SK-N-SH treated with all-trans-retinoic acid at 6 μM for 48 hours (cell line): ENCODE data around the gene AGBL1.

Source experiments
- ARNTL ChIP-seq: fragments of 450-650 bp; formaldehyde crosslinking; IDR thresholded peaks from 2 replicates; pipeline ENCODE4 v1.5.0; 2020; ENCODE audit warnings: low read depth, mild to moderate bottlenecking, moderate library complexity, borderline replicate concordance
- CSDC2 ChIP-seq: fragments of 250-450 bp; sonication (Bioruptor Pico); IDR thresholded peaks from 2 replicates; pipeline ENCODE4 v1.5.0; 2020; ENCODE audit warnings: mild to moderate bottlenecking, moderate library complexity
- ESRRG ChIP-seq: fragments of 250-450 bp; sonication (Bioruptor Pico); IDR thresholded peaks from 2 replicates; pipeline ENCODE4 v1.6.1; 2021; ENCODE audit warnings: mild to moderate bottlenecking
- GLIS3 ChIP-seq: fragments of 250-450 bp; sonication (Bioruptor Pico); IDR thresholded peaks from 2 replicates; pipeline ENCODE4 v1.5.0; 2020; ENCODE audit warnings: mild to moderate bottlenecking, moderate library complexity
- ISL1 ChIP-seq: fragments of 250-450 bp; sonication (Bioruptor Pico); IDR thresholded peaks from 2 replicates; pipeline ENCODE4 v2.1.2; 2022; ENCODE audit warnings: mild to moderate bottlenecking, moderate library complexity
- RARB ChIP-seq: fragments of 250-450 bp; sonication (Bioruptor Pico); IDR thresholded peaks from 2 replicates; pipeline ENCODE4 v1.8.0; 2021; ENCODE audit warnings: mild to moderate bottlenecking, moderate library complexity
- TCF4 ChIP-seq: fragments of 250-450 bp; sonication (Bioruptor Pico); IDR thresholded peaks from 2 replicates; pipeline ENCODE4 v1.8.0; 2021; ENCODE audit warnings: mild to moderate bottlenecking, moderate library complexity, borderline replicate concordance
- TOX ChIP-seq: fragments of 250-450 bp; sonication (Bioruptor Pico); IDR thresholded peaks from 2 replicates; pipeline ENCODE4 v1.8.0; 2021; ENCODE audit warnings: mild to moderate bottlenecking, moderate library complexity, borderline replicate concordance
- ZFP3 ChIP-seq: fragments of 250-450 bp; sonication (Bioruptor Pico); IDR thresholded peaks from 2 replicates; pipeline ENCODE4 v1.5.0; 2020; ENCODE audit warnings: mild to moderate bottlenecking, moderate library complexity
- ZFP30 ChIP-seq: fragments of 450-650 bp; formaldehyde crosslinking; IDR thresholded peaks from 2 replicates; pipeline ENCODE4 v1.5.0; 2022; ENCODE audit warnings: mild to moderate bottlenecking, moderate library complexity
- ZNF8 ChIP-seq: fragments of 450-650 bp; formaldehyde crosslinking; IDR thresholded peaks from 2 replicates; pipeline ENCODE4 v1.5.0; 2020; ENCODE audit warnings: mild to moderate bottlenecking, moderate library complexity
- TF ChIP-seq, protein P1 (sequence below): fragments of 250-450 bp; sonication (Bioruptor Pico); IDR thresholded peaks from 2 replicates; pipeline ENCODE4 v1.5.1; 2020; ENCODE audit warnings: low read depth, mild to moderate bottlenecking, moderate library complexity
- TF ChIP-seq, protein P2 (sequence below): fragments of 250-450 bp; sonication (Bioruptor Pico); IDR thresholded peaks from 2 replicates; pipeline ENCODE4 v1.5.0; 2020; ENCODE audit warnings: mild to moderate bottlenecking, moderate library complexity
- TF ChIP-seq, protein P3 (sequence below): fragments of 250-450 bp; sonication (Bioruptor Pico); IDR thresholded peaks from 2 replicates; pipeline ENCODE4 v1.5.1; 2021; ENCODE audit warnings: mild to moderate bottlenecking, moderate library complexity

DNA sequence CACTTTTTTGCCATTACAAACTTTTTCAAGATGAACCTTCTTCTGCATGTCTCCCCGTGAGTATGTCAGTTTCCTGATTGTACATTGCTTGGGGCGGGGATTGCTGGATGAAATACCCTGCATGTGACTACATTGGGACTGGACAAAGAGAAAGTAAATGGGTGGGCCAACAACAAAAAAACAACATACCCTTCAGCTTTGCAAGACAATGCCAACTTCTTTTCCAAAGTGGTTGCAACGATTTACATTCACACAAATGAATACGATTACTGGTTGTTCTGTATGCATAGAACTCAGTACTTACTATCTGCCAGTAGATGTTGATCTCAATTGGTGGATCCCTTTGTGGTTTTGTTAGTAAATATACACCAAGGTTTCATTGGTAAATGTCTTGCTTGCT is 908.4 kb downstream of the AGBL1 start:
- TF ChIP-seq CSDC2 (CRISPR knock-in tag) (no peak), RARB (CRISPR knock-in tag) (no peak), ZFP3 (CRISPR knock-in tag) (no peak), ZFP30 (CRISPR knock-in tag) (no peak), ZNF8 (CRISPR knock-in tag) (no peak), TCF4 (no peak), TOX (CRISPR knock-in tag) (no peak), ESRRG (CRISPR knock-in tag) (no peak), ARNTL (CRISPR knock-in tag) (no peak), ISL1 (CRISPR knock-in tag) (no peak), GLIS3 (no peak)
- TF ChIP-seq, protein P1, sequence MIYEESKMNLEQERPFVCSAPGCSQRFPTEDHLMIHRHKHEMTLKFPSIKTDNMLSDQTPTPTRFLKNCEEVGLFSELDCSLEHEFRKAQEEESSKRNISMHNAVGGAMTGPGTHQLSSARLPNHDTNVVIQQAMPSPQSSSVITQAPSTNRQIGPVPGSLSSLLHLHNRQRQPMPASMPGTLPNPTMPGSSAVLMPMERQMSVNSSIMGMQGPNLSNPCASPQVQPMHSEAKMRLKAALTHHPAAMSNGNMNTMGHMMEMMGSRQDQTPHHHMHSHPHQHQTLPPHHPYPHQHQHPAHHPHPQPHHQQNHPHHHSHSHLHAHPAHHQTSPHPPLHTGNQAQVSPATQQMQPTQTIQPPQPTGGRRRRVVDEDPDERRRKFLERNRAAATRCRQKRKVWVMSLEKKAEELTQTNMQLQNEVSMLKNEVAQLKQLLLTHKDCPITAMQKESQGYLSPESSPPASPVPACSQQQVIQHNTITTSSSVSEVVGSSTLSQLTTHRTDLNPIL (CRISPR knock-in tag), result no peak
- TF ChIP-seq, protein P2, sequence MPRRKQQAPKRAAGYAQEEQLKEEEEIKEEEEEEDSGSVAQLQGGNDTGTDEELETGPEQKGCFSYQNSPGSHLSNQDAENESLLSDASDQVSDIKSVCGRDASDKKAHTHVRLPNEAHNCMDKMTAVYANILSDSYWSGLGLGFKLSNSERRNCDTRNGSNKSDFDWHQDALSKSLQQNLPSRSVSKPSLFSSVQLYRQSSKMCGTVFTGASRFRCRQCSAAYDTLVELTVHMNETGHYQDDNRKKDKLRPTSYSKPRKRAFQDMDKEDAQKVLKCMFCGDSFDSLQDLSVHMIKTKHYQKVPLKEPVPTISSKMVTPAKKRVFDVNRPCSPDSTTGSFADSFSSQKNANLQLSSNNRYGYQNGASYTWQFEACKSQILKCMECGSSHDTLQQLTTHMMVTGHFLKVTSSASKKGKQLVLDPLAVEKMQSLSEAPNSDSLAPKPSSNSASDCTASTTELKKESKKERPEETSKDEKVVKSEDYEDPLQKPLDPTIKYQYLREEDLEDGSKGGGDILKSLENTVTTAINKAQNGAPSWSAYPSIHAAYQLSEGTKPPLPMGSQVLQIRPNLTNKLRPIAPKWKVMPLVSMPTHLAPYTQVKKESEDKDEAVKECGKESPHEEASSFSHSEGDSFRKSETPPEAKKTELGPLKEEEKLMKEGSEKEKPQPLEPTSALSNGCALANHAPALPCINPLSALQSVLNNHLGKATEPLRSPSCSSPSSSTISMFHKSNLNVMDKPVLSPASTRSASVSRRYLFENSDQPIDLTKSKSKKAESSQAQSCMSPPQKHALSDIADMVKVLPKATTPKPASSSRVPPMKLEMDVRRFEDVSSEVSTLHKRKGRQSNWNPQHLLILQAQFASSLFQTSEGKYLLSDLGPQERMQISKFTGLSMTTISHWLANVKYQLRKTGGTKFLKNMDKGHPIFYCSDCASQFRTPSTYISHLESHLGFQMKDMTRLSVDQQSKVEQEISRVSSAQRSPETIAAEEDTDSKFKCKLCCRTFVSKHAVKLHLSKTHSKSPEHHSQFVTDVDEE (CRISPR knock-in tag), result no peak
- TF ChIP-seq, protein P3, sequence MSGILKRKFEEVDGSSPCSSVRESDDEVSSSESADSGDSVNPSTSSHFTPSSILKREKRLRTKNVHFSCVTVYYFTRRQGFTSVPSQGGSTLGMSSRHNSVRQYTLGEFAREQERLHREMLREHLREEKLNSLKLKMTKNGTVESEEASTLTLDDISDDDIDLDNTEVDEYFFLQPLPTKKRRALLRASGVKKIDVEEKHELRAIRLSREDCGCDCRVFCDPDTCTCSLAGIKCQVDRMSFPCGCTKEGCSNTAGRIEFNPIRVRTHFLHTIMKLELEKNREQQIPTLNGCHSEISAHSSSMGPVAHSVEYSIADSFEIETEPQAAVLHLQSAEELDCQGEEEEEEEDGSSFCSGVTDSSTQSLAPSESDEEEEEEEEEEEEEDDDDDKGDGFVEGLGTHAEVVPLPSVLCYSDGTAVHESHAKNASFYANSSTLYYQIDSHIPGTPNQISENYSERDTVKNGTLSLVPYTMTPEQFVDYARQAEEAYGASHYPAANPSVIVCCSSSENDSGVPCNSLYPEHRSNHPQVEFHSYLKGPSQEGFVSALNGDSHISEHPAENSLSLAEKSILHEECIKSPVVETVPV (CRISPR knock-in tag), result no peak
